Breast epithelium (tissue), 3 donors: Measurements from ENCODE around the gene RIC8A.

Source experiments
- POLR2A ChIP-seq: fragments of 450-650 bp; IDR thresholded peaks from one replicate; pipeline ENCODE4 v1.6.1; 2016; ENCODE audit warnings: antibody characterized with exemption, mild to moderate bottlenecking, moderate library complexity
- POLR2AphosphoS5 ChIP-seq, 3 donors: sonication (generic); formaldehyde crosslinking; IDR thresholded peaks; one replicate each; pipeline ENCODE4 v1.6.1; 2017; ENCODE audit warnings: antibody characterized with exemption in 3 of 3
- TF ChIP-seq, protein P1 (sequence below), 3 donors: fragments of 450-650 bp; IDR thresholded peaks; one replicate each; pipeline ENCODE4 v1.5.1; 2016 to 2017; ENCODE audit warnings: antibody characterized with exemption in 3 of 3, mild to moderate bottlenecking in 3 of 3, moderate library complexity in 3 of 3

DNA sequence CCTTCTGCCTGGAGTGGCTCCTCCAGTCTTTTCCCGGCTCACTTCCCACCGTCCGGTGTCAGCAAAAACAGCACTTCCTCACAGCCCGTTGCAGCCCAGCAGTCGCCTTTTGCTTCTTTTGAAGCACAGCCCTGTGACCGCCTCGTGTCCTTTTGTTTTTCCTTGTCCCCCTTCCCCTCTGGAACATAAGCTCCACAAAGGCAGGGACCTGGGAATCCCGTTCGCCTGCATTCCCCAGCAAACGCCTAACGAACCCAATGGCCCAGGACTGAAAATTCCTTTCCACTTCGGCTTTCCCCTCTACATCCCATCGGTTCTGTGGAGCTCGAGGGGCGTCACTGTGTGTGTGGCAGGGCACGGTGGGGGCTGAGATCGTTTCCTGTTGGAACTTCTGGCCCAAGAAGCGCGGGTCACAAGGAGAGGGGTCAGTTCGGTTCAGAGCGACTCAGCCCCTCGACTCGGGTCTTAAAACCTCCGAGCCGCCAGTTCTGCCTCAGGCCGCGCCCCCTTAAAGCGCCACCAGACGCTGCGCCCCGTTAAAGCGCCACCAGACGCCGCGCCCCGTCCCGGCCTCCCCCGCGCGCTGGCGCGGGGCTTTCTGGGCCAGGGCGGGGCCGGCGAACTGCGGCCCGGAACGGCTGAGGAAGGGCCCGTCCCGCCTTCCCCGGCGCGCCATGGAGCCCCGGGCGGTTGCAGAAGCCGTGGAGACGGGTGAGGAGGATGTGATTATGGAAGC is 841 bp downstream of the RIC8A start:
- TF ChIP-seq, protein P1, sequence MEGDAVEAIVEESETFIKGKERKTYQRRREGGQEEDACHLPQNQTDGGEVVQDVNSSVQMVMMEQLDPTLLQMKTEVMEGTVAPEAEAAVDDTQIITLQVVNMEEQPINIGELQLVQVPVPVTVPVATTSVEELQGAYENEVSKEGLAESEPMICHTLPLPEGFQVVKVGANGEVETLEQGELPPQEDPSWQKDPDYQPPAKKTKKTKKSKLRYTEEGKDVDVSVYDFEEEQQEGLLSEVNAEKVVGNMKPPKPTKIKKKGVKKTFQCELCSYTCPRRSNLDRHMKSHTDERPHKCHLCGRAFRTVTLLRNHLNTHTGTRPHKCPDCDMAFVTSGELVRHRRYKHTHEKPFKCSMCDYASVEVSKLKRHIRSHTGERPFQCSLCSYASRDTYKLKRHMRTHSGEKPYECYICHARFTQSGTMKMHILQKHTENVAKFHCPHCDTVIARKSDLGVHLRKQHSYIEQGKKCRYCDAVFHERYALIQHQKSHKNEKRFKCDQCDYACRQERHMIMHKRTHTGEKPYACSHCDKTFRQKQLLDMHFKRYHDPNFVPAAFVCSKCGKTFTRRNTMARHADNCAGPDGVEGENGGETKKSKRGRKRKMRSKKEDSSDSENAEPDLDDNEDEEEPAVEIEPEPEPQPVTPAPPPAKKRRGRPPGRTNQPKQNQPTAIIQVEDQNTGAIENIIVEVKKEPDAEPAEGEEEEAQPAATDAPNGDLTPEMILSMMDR (IDR thresholded peaks at IDR 0.05), result no peak
- peak; percentile 54 for TF ChIP-seq POLR2A
- TF ChIP-seq POLR2AphosphoS5 (IDR thresholded peaks at IDR 0.05), result peak; percentile 56 to 80 (median 58)
